HG03103 (cell line): ENCODE data around the gene CFLAR.
A peak's percentile ranks its signal among the peaks of the same experiment; 100 is the strongest.
"Not testable (repeated sequence)": the region's sequence is repeated elsewhere in the genome, so short reads cannot be mapped to it uniquely, and the experiment has no call there.

ENCODE experiments used
- ATAC-seq: cut with Tn5 transposase; IDR thresholded peaks from one replicate; pipeline ENCODE4 v1.9.1; 2021; ENCODE audit warnings: low read depth; ENCODE audit not compliant: unreplicated experiment

Gene CFLAR

DNA sequence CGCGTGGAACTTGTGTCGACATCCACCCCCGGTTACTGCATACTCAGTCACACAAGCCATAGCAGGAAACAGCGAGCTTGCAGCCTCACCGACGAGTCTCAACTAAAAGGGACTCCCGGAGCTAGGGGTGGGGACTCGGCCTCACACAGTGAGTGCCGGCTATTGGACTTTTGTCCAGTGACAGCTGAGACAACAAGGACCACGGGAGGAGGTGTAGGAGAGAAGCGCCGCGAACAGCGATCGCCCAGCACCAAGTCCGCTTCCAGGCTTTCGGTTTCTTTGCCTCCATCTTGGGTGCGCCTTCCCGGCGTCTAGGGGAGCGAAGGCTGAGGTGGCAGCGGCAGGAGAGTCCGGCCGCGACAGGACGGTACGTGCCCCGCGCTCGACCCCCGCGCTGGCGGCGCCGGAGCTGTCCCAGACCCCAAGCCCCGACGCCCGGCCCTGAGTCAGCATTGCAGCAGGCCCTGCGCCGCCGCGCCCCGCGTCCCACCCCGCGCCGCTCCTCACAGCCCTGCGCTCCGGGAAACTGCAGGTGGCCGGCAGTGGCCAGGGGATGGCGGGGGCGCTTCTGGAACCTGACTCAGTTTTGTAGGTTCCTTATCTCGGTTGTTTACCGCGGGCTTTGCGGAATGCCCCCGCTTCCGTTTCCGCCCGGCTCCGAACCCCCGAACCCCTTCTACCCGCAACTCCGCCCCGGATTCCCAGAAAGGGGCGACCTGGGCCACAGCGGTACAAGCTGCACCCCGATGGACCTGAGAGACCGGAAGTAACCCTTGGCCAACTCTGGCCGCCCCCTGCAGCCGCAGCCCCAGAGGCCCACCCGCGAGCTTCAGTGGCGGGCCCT lies at the start of gene CFLAR:
Gene CFLAR, plus strand, starts transcription at position 50 of the 844 bp plus-strand sequence. CDS start 13,702 bp downstream, outside the sequence.
- peak; percentile 30 for ATAC-seq

DNA sequence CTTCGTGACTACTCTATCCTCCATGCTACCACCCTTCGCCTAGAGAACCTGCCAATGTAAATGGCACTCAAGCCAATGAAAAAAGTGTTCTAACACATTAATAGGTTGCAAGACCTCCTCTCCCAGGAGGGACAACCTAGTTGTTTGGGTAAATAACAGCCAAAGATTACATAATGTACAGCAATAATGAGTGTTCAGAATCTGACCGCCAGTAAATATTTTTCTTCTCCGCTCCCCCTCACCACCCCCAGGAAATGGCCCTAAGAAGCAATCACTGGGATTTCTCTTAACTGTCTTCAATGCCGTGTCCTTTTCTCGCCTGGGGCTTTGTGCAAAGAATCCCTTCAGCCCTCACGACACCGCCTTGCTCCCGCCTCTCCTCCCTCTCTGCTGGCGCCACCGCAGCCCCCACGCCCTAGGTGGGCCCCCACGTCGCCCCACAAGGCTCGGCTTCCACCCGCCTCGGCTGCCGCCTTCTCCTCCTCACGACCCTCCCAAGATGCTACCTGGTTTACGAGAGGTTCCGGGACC lies 45.0 kb upstream of the CFLAR start:
- ATAC-seq = peak; percentile 6

DNA sequence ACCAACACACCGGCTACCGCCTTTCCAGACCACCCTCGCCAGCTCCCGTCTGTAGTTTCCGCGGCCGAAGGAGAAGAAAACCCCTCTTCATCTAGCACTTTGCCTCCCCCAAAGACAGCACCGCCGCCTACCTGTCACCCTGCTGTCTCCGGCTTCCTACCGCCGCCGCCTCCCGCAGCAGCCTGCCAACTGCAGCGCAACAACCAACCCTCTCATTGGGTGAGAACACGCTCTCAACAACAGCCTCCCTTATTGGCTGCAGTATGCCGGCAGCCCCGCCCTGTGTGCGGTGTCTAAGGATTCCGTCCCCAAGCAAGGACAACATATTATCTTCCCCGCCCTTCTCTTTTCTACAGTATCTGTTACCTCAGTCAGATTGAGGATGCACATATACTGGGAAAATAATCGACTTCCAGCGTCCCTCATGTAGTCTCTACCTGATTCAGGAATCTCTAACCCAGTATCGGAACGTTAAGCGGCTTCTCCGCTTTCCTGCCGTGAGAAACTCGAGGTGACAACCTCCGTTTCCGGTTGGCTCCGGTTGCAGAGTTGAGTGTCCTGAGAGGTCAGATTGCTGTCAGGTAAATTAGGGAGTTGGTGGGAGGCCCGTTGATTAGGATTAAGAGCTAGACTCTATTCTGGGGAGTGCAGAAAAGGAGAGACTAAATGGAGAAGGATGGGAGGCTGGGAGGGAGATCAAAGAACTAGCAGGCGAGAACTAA lies 44.3 kb upstream of the CFLAR start, which contains the start of the genes HYCC2 and NDUFB3:
Gene HYCC2, minus strand, starts transcription at position 193 of the 722 bp plus-strand sequence. CDS start 47,662 bp downstream, outside the sequence.
Gene NDUFB3, plus strand, starts transcription at position 523 of the 722 bp plus-strand sequence. CDS start 6,882 bp downstream, outside the sequence.
- ATAC-seq = peak; percentile 96

DNA sequence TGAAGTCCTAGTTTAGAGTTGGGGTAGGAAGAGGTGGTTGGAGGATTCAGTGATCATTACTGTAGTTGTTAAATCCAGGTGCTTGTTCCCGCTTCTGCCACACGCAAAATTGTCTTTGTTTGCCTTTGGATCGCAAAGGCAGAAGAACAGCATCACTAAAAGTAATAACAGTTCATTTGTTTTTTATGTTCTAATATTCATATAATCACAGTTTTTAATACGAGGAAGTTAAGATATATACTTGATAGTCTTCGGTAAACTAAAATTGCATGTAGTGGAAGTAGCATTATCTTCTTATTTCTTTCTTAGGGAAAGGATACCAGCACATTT lies 43.8 kb upstream of the CFLAR start:
- ATAC-seq = peak; percentile 3

DNA sequence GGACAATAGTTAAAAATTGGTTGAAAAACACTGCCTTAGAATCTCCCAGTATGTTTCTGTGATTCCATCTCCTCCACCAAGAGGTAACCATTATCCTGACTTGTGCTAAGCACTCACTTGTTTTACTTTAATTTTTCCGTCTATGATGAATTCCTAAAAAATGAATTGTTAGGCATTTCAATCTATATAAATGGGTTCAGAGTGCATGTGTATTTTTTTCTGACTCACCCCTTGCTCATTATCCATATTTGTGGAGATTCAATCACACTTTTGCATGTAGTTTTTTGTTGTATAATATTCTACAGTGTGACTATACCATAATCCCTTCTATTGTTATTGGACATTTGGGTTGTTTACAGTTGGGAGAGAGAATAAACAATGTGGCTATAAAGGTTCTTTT lies 42.9 kb upstream of the CFLAR start:
- no peak for ATAC-seq

DNA sequence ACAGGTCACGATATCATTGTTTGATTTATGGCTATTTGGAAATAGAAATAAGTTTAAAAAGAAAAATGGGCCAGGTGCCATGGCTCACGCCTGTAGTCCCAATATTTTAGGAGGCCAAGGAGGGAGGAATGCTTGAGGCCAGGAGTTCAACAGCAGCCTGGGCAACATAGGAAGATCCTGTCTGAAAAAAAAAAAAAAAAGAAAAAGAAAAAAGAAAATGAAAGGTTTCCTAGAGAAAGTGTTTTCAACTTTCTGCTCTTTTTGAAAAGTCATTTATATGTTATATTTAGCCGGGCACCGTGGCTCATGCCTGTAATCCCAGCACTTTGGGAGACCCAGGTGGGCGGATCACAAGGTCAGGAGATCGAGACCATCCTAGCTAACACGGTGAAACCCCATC lies 41.0 kb upstream of the CFLAR start:
- no peak for ATAC-seq

DNA sequence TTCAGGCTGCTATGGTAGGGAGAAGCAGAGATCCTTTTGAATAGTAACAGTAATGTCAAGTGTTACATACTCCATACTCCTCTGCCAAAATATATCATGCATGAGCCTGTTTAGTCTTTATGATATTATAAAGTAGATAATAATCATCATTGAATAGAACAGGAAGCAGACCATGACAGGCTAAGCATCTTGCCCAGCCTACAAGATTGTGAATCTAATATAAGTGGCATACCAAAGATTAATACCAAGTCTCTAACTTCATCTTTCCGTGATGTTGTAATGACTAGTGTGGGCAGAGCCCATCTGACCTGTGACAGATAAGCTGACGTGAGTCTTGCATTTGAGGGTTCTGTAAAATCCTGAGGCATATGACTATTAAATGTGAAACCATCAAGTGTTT lies 31.1 kb upstream of the CFLAR start:
- ATAC-seq = no peak

DNA sequence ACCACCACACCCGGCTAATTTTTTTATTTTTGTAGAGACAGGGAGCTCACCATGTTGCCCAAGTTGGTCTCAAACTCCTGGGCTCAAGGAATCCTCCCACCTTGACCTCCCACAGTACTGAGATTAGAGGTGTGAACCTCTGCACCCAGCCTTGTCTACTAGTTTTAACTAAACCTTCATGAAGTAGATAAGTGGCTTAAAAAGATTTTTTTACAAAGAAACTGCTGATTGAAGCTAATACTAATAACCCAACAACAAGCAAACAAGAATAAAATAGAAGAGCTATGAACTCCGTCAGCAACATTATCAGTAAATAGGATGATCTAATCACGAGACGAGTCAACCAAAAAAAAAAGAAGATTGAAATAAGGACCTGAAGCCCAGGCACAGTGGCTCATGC lies 25.4 kb upstream of the CFLAR start:
- ATAC-seq = no peak

DNA sequence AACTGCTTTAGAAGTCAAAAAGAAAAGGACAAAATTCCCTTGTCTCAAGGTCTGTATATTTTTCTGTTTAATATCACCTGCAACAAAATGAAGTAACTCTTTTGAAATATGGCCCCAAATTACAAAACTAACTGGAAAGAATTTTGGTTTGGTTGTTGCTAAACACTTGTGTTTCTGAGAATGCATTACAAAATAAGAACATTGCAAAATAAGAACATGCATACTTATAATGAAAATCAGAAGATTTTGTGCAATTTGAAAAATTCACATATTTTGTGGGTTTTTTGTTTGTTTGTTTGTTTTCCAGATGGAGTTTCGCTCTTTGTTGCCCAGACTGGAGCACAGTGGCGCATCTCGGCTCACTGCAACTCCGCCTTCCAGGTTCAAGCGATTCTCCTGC lies 22.4 kb upstream of the CFLAR start:
- ATAC-seq = no peak

DNA sequence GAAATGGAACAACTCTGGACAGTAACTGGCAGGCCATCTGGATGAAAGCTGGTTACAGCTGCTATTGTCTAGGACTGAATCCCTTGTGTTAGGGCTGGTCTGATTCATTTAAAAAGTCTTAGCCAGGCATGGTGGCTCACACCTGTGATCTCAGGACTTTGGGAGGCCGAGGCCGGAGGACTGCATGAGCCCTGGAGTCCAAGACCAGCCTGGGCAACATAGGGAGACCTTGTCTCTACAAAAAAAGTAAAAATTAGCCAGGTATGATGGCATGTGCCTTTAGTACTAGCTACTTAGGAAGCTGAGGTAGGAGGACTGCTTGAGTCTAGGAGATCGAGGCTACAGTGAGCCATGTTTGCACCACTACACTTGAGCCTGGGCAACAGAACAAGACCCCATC lies 15.5 kb upstream of the CFLAR start:
- no peak for ATAC-seq

DNA sequence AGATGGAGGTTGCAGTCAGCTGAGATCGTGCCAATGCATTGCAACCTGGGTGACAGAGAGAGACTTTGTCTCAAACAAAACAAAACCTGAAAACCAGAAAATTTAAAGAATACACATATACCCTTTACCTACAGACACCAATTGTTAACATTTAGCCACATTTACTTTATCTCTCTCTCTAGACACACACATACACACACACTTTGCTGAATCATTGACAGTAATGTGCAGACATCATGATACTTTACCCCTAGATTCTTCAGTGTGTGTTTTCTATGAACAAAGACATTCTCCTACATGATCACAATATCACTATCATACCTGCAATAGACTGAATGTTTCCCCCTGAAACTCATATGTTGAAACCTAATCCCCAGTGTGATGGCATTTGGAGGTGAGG lies 10.2 kb upstream of the CFLAR start:
- no peak for ATAC-seq

DNA sequence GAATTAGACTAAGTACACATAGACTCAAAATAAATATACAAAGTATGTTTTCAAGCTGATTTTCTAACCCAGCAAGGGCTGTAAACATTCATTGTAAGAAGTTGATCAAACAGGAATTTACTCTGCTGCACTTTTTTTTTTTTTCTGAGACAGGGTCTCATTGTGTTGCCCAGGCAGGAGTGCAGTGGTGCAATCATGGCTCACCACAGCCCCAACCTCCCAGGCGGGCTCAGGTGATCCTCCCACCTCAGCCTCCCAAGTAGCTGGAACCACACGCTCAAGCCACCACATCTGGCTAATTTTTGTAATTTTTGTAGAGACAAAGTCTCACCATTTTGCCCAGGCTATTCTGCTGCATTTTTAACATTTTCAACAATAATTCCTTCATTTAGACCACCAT lies 8.3 kb upstream of the CFLAR start:
- ATAC-seq = no peak

DNA sequence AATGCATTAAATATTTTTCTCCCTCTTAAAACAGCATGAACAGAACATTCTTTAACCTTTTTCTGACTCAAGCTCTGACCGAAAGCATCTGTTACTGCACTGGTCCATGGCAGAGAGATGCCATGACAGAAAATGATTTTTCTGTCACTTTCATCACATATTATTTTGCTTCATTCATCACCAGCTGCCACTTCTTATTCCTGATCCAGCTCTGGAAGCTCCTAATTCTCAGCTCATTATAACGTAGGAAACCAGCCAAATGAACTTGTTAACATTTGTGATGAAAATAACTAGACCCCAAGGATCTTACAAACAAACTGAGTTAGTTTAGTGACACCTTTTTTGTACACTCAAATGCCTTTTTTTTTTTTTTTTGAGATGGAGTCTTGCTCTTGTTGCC lies 7.6 kb upstream of the CFLAR start:
- no peak for ATAC-seq

DNA sequence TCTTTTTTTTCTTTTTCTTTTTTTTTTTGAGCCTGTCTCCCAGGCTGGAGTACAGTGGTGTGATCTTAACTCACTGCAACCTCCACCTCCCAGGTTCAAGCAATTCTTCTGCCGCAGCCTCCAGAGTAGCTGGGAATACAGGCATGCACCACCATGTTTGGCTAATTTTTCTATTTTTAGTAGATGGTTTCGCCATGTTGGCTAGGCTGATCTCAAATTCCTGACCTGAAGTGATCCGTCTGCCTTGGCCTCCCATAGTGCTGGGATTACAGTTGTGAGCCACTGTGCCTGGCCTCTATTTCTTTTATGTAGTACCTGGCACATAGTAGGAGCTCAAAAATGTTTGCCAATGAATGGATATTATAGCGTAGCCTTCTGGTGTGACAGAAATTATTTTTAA lies 6.8 kb upstream of the CFLAR start:
- no peak for ATAC-seq

DNA sequence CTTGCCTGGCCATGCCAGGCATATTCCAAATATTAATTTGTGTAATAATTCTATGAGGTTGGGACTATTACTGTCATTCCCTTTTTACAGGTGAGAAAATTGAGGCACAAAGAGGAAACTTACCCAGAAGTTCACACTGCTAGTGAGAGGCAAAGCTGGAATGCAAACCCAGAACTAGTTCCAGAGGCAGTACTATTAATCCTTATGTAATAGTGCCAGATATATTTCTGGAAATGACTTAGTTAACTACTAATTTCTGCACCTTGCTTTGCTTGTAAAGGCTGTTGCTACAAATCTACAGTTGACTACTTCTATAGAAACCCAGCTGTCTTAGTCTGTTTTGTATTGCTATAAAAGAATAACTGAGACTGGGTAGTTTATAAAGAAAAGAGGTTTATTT lies 5.3 kb upstream of the CFLAR start:
- no peak for ATAC-seq

DNA sequence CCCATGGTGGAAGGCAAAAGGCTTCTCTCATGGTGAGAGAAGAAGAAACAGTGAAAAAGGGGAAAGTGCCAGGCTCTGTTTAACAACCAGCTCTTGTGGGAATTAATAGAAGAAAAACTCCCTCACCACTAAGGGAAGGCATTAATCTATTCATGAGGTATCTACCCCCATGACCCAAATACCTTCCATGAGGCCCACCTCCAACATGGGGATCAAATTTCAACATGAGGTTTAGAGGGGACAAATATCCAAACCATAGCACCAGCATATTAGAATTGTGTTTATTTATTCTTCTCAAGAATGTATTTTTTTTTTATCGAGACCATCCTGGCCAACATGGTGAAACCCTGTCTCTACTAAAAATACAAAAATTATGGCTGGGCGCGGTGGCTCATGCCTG lies 4.9 kb upstream of the CFLAR start:
- no peak for ATAC-seq

DNA sequence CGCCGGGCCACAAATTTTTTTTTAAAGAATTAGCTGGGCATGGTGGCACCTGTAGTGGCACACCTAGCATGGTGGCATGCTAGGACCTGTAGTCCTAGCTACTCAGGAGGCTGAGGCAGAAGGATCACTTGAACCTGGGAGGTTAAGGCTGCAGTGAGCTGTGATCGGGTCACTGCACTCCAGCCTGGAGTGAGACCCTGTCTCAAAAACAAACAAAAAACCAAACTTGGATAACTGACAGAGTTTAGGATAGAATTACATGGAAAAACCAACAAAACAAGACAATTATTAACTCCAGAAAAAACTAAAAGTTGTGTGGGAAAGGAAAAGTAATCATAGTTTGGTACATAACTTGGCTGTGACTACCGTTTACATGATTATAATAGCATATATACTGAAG lies 1.6 kb upstream of the CFLAR start:
- ATAC-seq = no peak

DNA sequence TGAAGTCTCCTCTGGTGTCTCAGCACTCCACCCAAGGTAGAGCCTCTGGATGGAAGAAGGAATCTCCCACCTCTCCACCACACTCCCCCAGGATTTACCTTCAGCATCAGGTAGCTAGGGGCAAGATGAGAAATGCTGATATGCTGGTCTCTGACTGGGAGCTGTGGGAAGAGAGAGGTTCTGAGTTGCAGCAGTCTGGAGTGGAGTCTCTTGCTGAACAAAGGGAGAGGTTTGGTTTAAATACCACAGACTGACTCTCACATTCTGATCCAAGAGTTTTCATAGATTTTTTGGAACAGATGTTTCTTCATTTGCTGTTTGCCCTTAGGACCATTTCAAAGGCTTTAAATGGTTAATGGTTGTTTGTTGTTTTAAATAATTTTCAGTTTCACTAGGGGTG lies 1.1 kb upstream of the CFLAR start:
- ATAC-seq = no peak

DNA sequence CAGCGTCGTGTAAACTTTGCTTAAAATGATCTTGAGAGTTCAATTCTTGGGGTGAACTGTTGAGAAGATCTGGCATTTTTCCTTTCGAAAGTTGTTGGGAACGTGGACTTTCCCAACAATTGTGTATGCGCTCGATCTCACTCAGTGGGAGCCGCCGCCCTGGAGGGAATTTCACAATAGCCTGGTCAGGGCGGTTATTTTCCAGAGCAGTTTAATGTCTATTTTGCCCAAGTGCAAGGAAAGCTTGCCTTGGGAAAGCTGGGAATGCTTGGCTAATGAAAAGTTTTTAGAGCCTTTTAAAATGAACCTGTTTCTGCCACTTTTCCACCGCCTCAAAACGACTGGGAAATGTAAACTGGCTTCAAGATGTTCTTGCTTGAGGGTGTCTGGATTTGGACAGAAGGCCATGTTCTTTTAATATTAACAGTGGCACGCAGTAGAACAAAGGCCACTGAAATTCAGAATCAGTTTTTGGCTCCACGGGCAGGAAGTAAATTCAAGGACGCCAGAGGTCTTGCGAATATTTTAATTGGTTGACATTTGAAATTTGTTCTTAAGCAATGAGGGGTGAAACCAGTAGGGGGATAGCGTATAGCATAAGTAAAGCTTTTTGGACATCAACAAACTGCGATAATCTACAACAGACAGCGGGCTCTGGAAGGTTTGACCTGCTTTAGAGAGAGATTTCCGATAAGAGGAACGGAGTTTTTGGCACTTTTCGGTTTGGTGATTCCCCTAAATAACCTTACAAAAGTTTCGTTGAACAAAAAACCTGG lies 1.2 kb downstream of the CFLAR start:
- ATAC-seq = no peak

DNA sequence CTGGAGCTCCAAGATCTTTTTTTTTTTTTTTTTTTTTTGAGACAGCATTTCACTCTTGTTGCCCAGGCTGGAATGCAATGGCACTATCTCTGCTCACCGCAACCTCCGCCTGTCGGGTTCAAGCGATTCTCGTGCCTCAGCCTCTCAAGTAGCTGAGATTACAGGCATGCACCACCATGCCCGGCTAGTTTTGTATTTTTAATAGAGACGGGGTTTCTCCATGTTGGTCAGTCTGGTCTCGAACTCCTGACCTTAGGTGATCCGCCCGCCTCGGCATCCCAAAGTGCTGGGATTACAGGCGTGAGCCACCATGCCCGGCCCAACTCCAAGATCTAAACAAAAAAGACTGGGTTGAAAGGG lies 1.8 kb downstream of the CFLAR start:
- ATAC-seq = not testable (repeated sequence)
